ENCODE measurements around the gene PKNOX1. TPM values are rescaled to one million over a fixed set of nuclear protein-coding genes. Genes with fewer than 3 reads are reported as not detected.

PKNOX1 gene
- total RNA-seq, 1 donor from 2014 or later: 14.9 TPM

- H3K4me3 ChIP-seq: no peak overlapping the region
- intact Hi-C loops (cut with DNase I): no loop called here
- H3K27ac ChIP-seq: no peak overlapping the region
- H3K9me3 ChIP-seq: no peaks in the 10 kb centered on the region
- H3K36me3 ChIP-seq: peaks cover 41% of the 10 kb centered on the region
- H3K4me1 ChIP-seq: no peaks in the 10 kb centered on the region
- TF ChIP-seq CTCF (IDR thresholded peaks at IDR 0.05): no peak
- DNase-seq (peak; percentile 8), ATAC-seq (no peak)
- H3K27me3 ChIP-seq: no peaks in the 10 kb centered on the region
Measured at GRCh38 chr21:43023175-43023574, 48.8 kb downstream of the PKNOX1 start.

- H3K9me3 ChIP-seq: no peaks in the 10 kb centered on the region
- no peak overlapping the region for H3K4me3 ChIP-seq
- intact Hi-C loops (cut with DNase I): no loop called here
- DNase-seq: peak; percentile 21
- no peak for ATAC-seq
- H3K36me3 ChIP-seq: peaks cover 53% of the 10 kb centered on the region
- no peaks in the 10 kb centered on the region for H3K4me1 ChIP-seq
- H3K27me3 ChIP-seq: no peaks in the 10 kb centered on the region
- H3K27ac ChIP-seq: no peak overlapping the region
- no peak for TF ChIP-seq CTCF (IDR thresholded peaks at IDR 0.05)
Measured at GRCh38 chr21:43024439-43025136, 50.2 kb downstream of the PKNOX1 start.

GRCh38 chr21:43025636-43026180 is 51.3 kb downstream of the PKNOX1 start:
- DNase-seq: peak; percentile 5
- Histone ChIP-seq H3K4me3 (no peak overlapping the region), H3K9me3 (no peaks in the 10 kb centered on the region), H3K4me1 (no peaks in the 10 kb centered on the region), H3K27me3 (no peaks in the 10 kb centered on the region), H3K27ac (no peak overlapping the region), H3K36me3 (peaks cover 53% of the 10 kb centered on the region)
- intact Hi-C loops (cut with DNase I): no loop called here
- TF ChIP-seq CTCF (IDR thresholded peaks at IDR 0.05): no peak
- no peak for ATAC-seq

GRCh38 chr21:43027846-43028731 is 53.7 kb downstream of the PKNOX1 start:
- intact Hi-C loops (cut with DNase I): no loop called here
- no peaks in the 10 kb centered on the region for H3K27me3 ChIP-seq
- TF ChIP-seq CTCF (IDR thresholded peaks at IDR 0.05): no peak
- no peak overlapping the region for H3K4me3 ChIP-seq
- H3K4me1 ChIP-seq: no peaks in the 10 kb centered on the region
- ATAC-seq (peak; percentile 33), DNase-seq (peak; percentile 38)
- peaks cover 42% of the 10 kb centered on the region for H3K36me3 ChIP-seq
- no peaks in the 10 kb centered on the region for H3K9me3 ChIP-seq
- no peak overlapping the region for H3K27ac ChIP-seq

- DNase-seq: peak; percentile 52
- no peak for TF ChIP-seq CTCF (IDR thresholded peaks at IDR 0.05)
- no peak for ATAC-seq
- Histone ChIP-seq H3K4me3 (no peak overlapping the region), H3K27me3 (no peaks in the 10 kb centered on the region), H3K9me3 (no peaks in the 10 kb centered on the region), H3K36me3 (peaks cover 44% of the 10 kb centered on the region), H3K27ac (no peak overlapping the region), H3K4me1 (no peaks in the 10 kb centered on the region)
- intact Hi-C loops (cut with DNase I): no loop called here
Measured at GRCh38 chr21:43029785-43030184, 55.4 kb downstream of the PKNOX1 start.
